ENCODE measurements around the gene IRX1. TPM values are rescaled to one million over a fixed set of nuclear protein-coding genes. Genes with fewer than 3 reads are reported as not detected.
A peak's percentile ranks its signal among the peaks of the same experiment; 100 is the strongest.

The IRX1 gene
- polyA plus RNA-seq (2013), result 0.07 TPM

DNA sequence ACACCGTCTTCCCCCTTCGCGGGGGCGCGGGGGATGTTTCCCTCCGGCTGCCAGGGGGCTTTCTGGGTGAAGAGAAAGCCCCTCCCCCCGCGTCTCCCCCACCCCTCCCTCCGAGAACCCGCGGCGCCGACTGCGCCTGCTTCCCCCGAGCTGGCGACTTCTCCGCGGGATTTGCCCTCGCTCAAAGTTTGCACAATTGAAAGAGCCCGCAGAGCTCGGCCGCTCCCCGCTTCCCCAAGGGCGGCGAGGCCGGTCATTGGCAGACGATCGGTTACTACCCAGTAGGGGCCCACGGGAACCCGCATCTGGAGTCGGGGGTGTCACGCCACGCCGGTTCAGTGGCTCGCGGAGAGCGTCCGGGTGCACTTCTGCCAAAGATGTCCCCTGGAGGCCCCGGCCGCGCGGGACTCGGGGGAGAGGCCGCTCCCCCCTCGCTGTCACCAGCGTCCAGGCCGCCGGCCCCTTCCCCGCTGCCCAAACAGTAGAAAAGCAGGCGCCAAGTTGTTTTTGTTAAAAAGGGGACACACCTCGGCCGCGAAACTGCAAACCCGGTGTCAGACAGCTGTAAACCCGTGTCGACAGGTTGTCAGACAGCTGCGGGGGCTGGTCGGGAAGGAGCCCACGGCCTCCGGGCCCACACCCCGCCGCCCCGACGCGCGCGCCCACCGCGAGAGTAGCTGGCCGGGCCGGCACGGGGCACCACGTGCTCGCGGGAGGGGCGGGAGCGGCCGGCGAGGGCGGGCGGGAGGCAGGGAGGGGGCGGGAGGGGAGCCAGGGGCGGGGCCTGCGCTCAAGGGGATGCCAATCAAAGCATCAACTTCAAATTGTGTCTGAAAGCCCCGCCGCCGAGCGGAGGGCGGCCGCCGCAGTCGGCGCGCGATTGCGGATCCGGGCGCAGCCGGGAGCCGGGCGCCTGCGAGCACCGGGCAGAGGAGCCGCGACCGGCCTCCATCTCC is at the start of gene IRX1:
Gene IRX1, plus strand, starts transcription at position 827 of the 956 bp plus-strand sequence. CDS start 274 bp downstream, outside the sequence.
- ChIA-PET POLR2A (no interaction called here), CTCF (interaction anchor here (1.1 kb wide), 1 partner anchor 11 kb away, joined by 3 read pairs; no protein-coding TSS in a partner anchor)
- 1% methylated on average over 73 of the region's 106 CpGs for WGBS (ENCODE audit: insufficient coverage)
- Histone ChIP-seq H3K27me3 (replicated peaks in 2 of 5; ENCODE audit: control insufficient read depth in 4 of 5, insufficient read depth in 5 of 5, low read length in 4 of 5) (peaks cover 12 to 97% (median 48%) of the 10 kb centered on the region in 5 experiments), H3K4me3 (ENCODE audit: control insufficient read depth in 1 of 7, extremely low read depth in 1 of 7, insufficient read depth in 4 of 7, low read depth in 2 of 7, low read length in 6 of 7) (peak within 1 kb of the TSS in 3 of 7 experiments; percentile 34 to 52 (median 46)), H3K9me3 (ENCODE audit: control extremely low read depth in 1 of 5, control insufficient read depth in 4 of 5, insufficient read depth in 2 of 5, low read depth in 1 of 5, low read length in 4 of 5) (peaks cover 0 to 4% (median 0%) of the 10 kb centered on the region in 5 experiments), H3K27ac (ENCODE audit: insufficient read depth in 1 of 2, low read depth in 1 of 2, low read length in 2 of 2, poor library complexity in 1 of 2, severe bottlenecking in 2 of 2) (no peak within 1 kb of the TSS), H3K36me3 (ENCODE audit: control insufficient read depth in 4 of 4, insufficient read depth in 4 of 4, low read length in 3 of 4) (no peaks in the 10 kb centered on the region), H3K4me1 (ENCODE audit: control extremely low read depth in 1 of 4, control insufficient read depth in 4 of 4, insufficient read depth in 4 of 4, low read length in 3 of 4) (peaks cover 0 to 29% (median 13%) of the 10 kb centered on the region in 4 experiments)
- peak in 1 of 3 donors; percentile 39 for DNase-seq

DNA sequence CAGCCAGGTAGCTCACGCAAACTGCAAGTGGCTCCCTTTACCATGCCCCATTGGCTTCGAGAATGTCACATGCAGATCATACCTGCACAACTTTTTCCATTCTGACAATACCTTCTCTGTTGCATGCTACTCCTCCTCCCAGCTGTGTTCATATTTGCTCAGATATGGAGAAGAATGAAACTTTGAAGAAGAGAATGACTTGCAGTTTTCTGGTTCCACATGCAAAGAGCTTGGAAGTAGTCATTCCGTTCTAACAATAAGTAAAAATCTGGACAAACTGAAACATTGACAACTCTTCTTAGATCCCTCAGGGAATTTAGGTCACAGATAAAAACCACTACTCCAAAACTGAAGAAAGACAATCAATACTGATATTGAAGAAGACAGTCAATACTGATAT is 49.6 kb upstream of the IRX1 start:
- Histone ChIP-seq H3K27ac (ENCODE audit: insufficient read depth in 1 of 2, low read depth in 1 of 2, low read length in 2 of 2, poor library complexity in 1 of 2, severe bottlenecking in 2 of 2) (no peak overlapping the region), H3K4me1 (ENCODE audit: control extremely low read depth in 1 of 4, control insufficient read depth in 4 of 4, insufficient read depth in 4 of 4, low read length in 3 of 4) (no peaks in the 10 kb centered on the region), H3K27me3 (replicated peaks in 2 of 5; ENCODE audit: control insufficient read depth in 4 of 5, insufficient read depth in 5 of 5, low read length in 4 of 5) (no peaks in the 10 kb centered on the region), H3K36me3 (ENCODE audit: control insufficient read depth in 4 of 4, insufficient read depth in 4 of 4, low read length in 3 of 4) (no peaks in the 10 kb centered on the region), H3K9me3 (ENCODE audit: control extremely low read depth in 1 of 5, control insufficient read depth in 4 of 5, insufficient read depth in 2 of 5, low read depth in 1 of 5, low read length in 4 of 5) (no peaks in the 10 kb centered on the region), H3K4me3 (ENCODE audit: control insufficient read depth in 1 of 7, extremely low read depth in 1 of 7, insufficient read depth in 4 of 7, low read depth in 2 of 7, low read length in 6 of 7) (no peak overlapping the region)
- 96% methylated on average over 2 of the region's 3 CpGs for WGBS (ENCODE audit: insufficient coverage)
- ChIA-PET CTCF (no interaction called here), POLR2A (no interaction called here)
- DNase-seq, result no peak

DNA sequence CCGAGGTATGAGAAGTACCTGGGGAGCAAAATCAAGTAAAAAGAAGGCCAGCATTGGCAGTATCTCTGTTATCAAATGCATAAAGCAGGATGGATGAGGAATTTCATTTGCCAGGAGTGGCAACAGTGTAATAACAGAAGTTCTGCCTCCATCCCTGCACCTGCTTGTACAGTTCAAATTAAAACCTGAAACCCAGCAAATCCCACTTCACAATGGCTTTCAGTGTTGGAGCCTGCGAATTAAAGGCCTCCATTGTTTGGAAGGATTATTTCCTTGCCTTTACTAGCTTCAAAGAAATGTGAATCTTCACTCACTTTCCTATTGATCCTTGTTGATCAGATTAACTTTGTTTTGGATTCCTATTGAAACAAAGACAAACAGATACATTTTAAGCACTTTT is 31.5 kb upstream of the IRX1 start:
- CTCF ChIA-PET, result no interaction called here
- Histone ChIP-seq H3K4me1 (ENCODE audit: control extremely low read depth in 1 of 4, control insufficient read depth in 4 of 4, insufficient read depth in 4 of 4, low read length in 3 of 4) (no peaks in the 10 kb centered on the region), H3K36me3 (ENCODE audit: control insufficient read depth in 4 of 4, insufficient read depth in 4 of 4, low read length in 3 of 4) (no peaks in the 10 kb centered on the region), H3K9me3 (ENCODE audit: control extremely low read depth in 1 of 5, control insufficient read depth in 4 of 5, insufficient read depth in 2 of 5, low read depth in 1 of 5, low read length in 4 of 5) (peaks cover 0 to 5% (median 0%) of the 10 kb centered on the region in 5 experiments), H3K27me3 (replicated peaks in 2 of 5; ENCODE audit: control insufficient read depth in 4 of 5, insufficient read depth in 5 of 5, low read length in 4 of 5) (peaks cover 0 to 3% (median 0%) of the 10 kb centered on the region in 5 experiments), H3K27ac (ENCODE audit: insufficient read depth in 1 of 2, low read depth in 1 of 2, low read length in 2 of 2, poor library complexity in 1 of 2, severe bottlenecking in 2 of 2) (no peak overlapping the region), H3K4me3 (ENCODE audit: control insufficient read depth in 1 of 7, extremely low read depth in 1 of 7, insufficient read depth in 4 of 7, low read depth in 2 of 7, low read length in 6 of 7) (no peak overlapping the region)
- POLR2A ChIA-PET, result no interaction called here
- no peak for DNase-seq
- 78% methylated on average over 1 of the region's 2 CpGs for WGBS (ENCODE audit: insufficient coverage)

DNA sequence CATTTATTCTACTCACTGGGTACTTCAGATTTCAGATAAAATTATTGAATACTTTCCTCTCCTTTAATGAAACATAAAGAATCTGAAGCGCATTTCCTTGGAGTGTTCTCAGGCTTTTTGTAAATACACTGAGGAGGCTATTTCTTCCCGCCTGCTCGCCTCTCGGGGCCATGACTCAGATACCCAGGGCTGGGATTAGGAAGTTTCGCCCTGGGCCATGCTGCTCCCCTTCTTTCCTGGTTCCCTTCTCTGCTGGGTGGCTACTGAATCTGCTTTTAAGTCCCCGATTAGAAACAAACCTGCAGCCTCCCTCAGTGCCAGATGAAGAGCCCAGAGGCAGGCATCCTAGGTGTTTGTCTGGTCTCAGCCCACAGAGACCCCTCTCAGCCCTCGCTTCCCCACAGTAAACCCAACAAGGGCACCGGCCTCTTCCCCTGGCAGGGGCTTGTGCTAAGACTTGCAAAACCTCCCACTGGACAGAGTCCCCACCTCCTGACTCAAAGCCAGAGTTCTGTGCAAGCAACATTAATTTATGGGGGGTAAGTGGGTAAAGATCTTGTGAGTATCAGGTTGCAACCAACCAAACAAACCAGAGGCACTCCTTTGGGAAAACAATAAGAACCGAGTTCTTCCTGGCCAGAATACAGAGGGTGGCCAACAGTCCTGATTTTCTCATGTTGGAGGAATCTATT is 30.7 kb upstream of the IRX1 start:
- POLR2A ChIA-PET, result no interaction called here
- H3K27me3 ChIP-seq (replicated peaks in 2 of 5; ENCODE audit: control insufficient read depth in 4 of 5, insufficient read depth in 5 of 5, low read length in 4 of 5), result peaks cover 0 to 4% (median 0%) of the 10 kb centered on the region in 5 experiments
- 91% methylated on average over 9 of the region's 9 CpGs for WGBS (ENCODE audit: insufficient coverage)

DNA sequence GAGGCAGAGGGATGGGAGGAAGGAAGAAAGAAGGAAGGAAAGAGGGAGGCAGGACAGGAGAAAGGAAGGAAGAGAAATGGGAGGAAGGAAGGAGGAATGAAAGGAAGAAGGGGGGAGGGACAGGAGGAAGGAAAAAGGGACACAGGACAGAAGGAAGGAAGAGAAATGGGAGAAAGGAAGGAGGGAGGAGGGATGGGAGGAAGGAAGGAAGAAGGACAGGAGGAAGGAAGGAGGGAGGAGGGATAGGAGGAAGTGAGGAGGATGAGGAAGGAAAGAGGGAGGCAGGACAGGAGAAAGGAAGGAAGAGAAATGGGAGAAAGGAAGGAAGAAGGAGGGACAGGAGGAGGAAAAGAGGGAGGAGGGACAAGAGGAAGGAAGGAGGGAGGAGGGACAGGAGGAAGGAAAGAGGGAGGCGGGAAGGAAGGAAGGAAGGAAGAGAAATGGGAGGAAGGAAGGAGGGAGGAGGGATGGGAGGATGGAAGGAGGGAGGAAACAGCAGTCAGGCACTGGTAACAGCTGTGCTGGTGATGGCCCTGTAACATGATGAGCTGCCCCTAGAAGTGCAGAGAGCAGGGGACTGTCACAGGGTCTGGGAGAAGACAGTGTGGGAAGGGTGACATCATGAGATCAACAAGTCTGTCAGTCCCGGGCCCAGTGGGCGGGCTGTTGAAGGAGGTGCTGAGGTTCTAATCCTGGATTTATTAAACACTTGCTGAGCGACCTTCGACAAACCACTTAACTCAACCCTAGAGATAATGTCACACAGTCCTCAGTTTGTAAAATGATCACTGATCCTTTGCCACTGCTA is 10.7 kb upstream of the IRX1 start:
- DNase-seq, result no peak
- H3K36me3 ChIP-seq (ENCODE audit: control insufficient read depth in 4 of 4, insufficient read depth in 4 of 4, low read length in 3 of 4), result no peaks in the 10 kb centered on the region
- 90% methylated on average over 3 of the region's 5 CpGs for WGBS (ENCODE audit: insufficient coverage)
- no peak overlapping the region for H3K27ac ChIP-seq (ENCODE audit: insufficient read depth in 1 of 2, low read depth in 1 of 2, low read length in 2 of 2, poor library complexity in 1 of 2, severe bottlenecking in 2 of 2)
- no peak overlapping the region for H3K4me3 ChIP-seq (ENCODE audit: control insufficient read depth in 1 of 7, extremely low read depth in 1 of 7, insufficient read depth in 4 of 7, low read depth in 2 of 7, low read length in 6 of 7)
- peaks cover 14 to 59% (median 19%) of the 10 kb centered on the region in 5 experiments for H3K27me3 ChIP-seq (replicated peaks in 2 of 5; ENCODE audit: control insufficient read depth in 4 of 5, insufficient read depth in 5 of 5, low read length in 4 of 5)
- no peaks in the 10 kb centered on the region for H3K4me1 ChIP-seq (ENCODE audit: control extremely low read depth in 1 of 4, control insufficient read depth in 4 of 4, insufficient read depth in 4 of 4, low read length in 3 of 4)
- CTCF ChIA-PET, result no interaction called here
- H3K9me3 ChIP-seq (ENCODE audit: control extremely low read depth in 1 of 5, control insufficient read depth in 4 of 5, insufficient read depth in 2 of 5, low read depth in 1 of 5, low read length in 4 of 5), result peaks cover 0 to 6% (median 0%) of the 10 kb centered on the region in 5 experiments
- POLR2A ChIA-PET, result no interaction called here

More for the DNA sequence above, 30.7 kb upstream of the IRX1 start:
- H3K27ac ChIP-seq (ENCODE audit: insufficient read depth in 1 of 2, low read depth in 1 of 2, low read length in 2 of 2, poor library complexity in 1 of 2, severe bottlenecking in 2 of 2), result no peak overlapping the region
- no peaks in the 10 kb centered on the region for H3K4me1 ChIP-seq (ENCODE audit: control extremely low read depth in 1 of 4, control insufficient read depth in 4 of 4, insufficient read depth in 4 of 4, low read length in 3 of 4)
- DNase-seq, result no peak
- CTCF ChIA-PET, result no interaction called here
- H3K9me3 ChIP-seq (ENCODE audit: control extremely low read depth in 1 of 5, control insufficient read depth in 4 of 5, insufficient read depth in 2 of 5, low read depth in 1 of 5, low read length in 4 of 5), result peaks cover 0 to 5% (median 0%) of the 10 kb centered on the region in 5 experiments
- no peak overlapping the region for H3K4me3 ChIP-seq (ENCODE audit: control insufficient read depth in 1 of 7, extremely low read depth in 1 of 7, insufficient read depth in 4 of 7, low read depth in 2 of 7, low read length in 6 of 7)
- no peaks in the 10 kb centered on the region for H3K36me3 ChIP-seq (ENCODE audit: control insufficient read depth in 4 of 4, insufficient read depth in 4 of 4, low read length in 3 of 4)

DNA sequence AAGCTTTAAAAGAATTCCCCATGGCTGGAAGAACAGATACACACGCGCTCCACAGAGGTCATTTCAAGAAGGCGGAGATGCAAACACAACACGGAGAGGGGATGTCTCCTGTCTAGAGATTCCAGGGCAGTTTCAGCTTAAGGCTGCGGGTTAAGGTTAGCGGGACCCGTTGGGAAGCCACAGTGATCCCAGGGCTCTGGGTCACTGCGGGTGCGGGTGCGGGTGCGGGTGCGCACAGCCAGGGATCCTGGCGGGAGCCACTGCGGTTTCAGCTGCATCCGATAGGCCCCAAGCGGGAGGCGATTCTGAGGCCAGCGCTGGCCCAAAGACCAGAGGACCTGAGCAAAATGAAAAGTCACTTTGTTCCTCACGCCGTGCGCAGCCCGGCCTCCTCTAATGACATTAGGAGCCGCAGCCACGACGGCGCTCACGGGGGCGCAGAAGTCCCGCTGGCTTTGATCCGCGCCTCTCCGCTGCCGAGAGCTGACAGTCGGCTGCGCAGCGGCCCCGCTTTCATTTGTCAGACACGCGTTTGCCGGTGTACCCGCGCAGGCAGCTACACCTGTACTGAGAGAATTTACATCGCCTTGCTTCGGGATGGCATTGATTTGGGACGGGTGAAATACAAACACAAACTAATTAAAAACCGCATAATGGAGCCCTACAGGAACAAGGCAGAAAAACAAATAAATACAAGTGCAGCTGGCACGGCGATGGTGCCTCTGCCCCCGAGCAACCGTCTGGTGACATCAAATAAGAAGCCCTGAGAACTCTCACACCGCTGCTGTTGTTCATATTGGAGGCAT is 5.3 kb upstream of the IRX1 start:
- ChIA-PET CTCF (no interaction called here), POLR2A (no interaction called here)
- no peak overlapping the region for H3K4me3 ChIP-seq (ENCODE audit: control insufficient read depth in 1 of 7, extremely low read depth in 1 of 7, insufficient read depth in 4 of 7, low read depth in 2 of 7, low read length in 6 of 7)
- peak in 1 of 3 donors; percentile 32 for DNase-seq
- H3K27me3 ChIP-seq (replicated peaks in 2 of 5; ENCODE audit: control insufficient read depth in 4 of 5, insufficient read depth in 5 of 5, low read length in 4 of 5), result peaks cover 27 to 95% (median 37%) of the 10 kb centered on the region in 5 experiments
- peaks cover 0 to 23% (median 10%) of the 10 kb centered on the region in 4 experiments for H3K4me1 ChIP-seq (ENCODE audit: control extremely low read depth in 1 of 4, control insufficient read depth in 4 of 4, insufficient read depth in 4 of 4, low read length in 3 of 4)
- 6% methylated on average over 48 of the region's 51 CpGs for WGBS (ENCODE audit: insufficient coverage)
- no peaks in the 10 kb centered on the region for H3K36me3 ChIP-seq (ENCODE audit: control insufficient read depth in 4 of 4, insufficient read depth in 4 of 4, low read length in 3 of 4)
- no peak overlapping the region for H3K27ac ChIP-seq (ENCODE audit: insufficient read depth in 1 of 2, low read depth in 1 of 2, low read length in 2 of 2, poor library complexity in 1 of 2, severe bottlenecking in 2 of 2)
- H3K9me3 ChIP-seq (ENCODE audit: control extremely low read depth in 1 of 5, control insufficient read depth in 4 of 5, insufficient read depth in 2 of 5, low read depth in 1 of 5, low read length in 4 of 5), result peaks cover 0 to 6% (median 2%) of the 10 kb centered on the region in 5 experiments
